HCT116 (cell line): ENCODE measurements around the gene RGSL1. TPM values are rescaled to one million over a fixed set of nuclear protein-coding genes. Genes with fewer than 3 reads are reported as not detected.
A peak's percentile ranks its signal among the peaks of the same experiment; 100 is the strongest.

Source experiments
- ATAC-seq: fragments of 200-7000 bp; cut with Tn5 transposase; 2 replicates; pipeline ENCODE4 v1.9.1; 2020; ENCODE audit warnings: mild to moderate bottlenecking, moderate library complexity
- Bru-seq: library from RNA; stranded (reverse); fragments of 400-500 nt; gene quantifications from one replicate; lab custom pipeline; 2021; lab: Mats Ljungman, UMichigan
- BruChase-seq, 2 experiments: library from RNA; stranded (reverse); fragments of 400-500 nt; gene quantifications; one replicate each; lab custom pipeline; 2021; lab: Mats Ljungman, UMichigan
- BruUV-seq: library from RNA; stranded (reverse); fragments of 400-500 nt; replicated peaks from 2 replicates; lab custom pipeline; 2021; lab: Mats Ljungman, UMichigan
- CTCF ChIA-PET: fragments of 300-600 bp; sonication (Branson Sonifier 250); formaldehyde crosslinking; loops from one replicate; lab custom pipeline; 2021; ENCODE audit warnings: antibody characterized with exemption; lab: Charles Lee
- POLR2A ChIA-PET: fragments of 300-600, 350-600 bp; sonication (Branson Sonifier 250); formaldehyde crosslinking; loops from one replicate; lab custom pipeline; 2021; ENCODE audit warnings: antibody characterized with exemption; lab: Charles Lee
- RAD21 ChIA-PET, 2 experiments: fragments of 300-600 bp; sonication (Branson Sonifier 250); formaldehyde crosslinking; loops; one replicate each; lab custom pipeline; 2023; ENCODE audit warnings: low total read pairs in 2 of 2; ENCODE audit not compliant: uncharacterized antibody in 2 of 2, unreplicated experiment in 2 of 2, low non-redundant PET in 1 of 2; lab: Charles Lee
- DNase-seq: peaks from one replicate; pipeline ENCODE4 v3.0.0-alpha.2; 2010; ENCODE audit warnings: low read depth, low spot score
- H2AFZ ChIP-seq: fragments of 200-600 bp; shearing (Covaris generic), sonication (generic); 2 replicates; pipeline ENCODE4 v1.6.1; 2017; ENCODE audit warnings: low read depth, mixed run types, mixed read lengths, antibody characterized with exemption, low read length; ENCODE audit not compliant: poor library complexity, severe bottlenecking
- H3K27ac ChIP-seq: 2 replicates; pipeline ENCODE4 v1.5.1; 2012; ENCODE audit warnings: low read depth, low read length
- H3K27me3 ChIP-seq: fragments of 200-600 bp; sonication (generic); 2 replicates; pipeline ENCODE4 v1.6.1; 2016; ENCODE audit warnings: mixed run types, low read length, mixed read lengths; ENCODE audit not compliant: insufficient read depth
- H3K36me3 ChIP-seq, 2 experiments: fragments of 200-500 bp in 1 of 2; fragments of 200-600 bp in 1 of 2; sonication (Bioruptor generic) in 1 of 2; sonication (generic) in 1 of 2; 2 replicates each; pipeline versions ENCODE4 v1.5.1 to v1.6.1; 2014 to 2016; ENCODE audit warnings: low read length in 2 of 2, inconsistent platforms in 1 of 2, mixed read lengths in 1 of 2, mixed run types in 1 of 2; ENCODE audit not compliant: insufficient read depth in 2 of 2, control insufficient read depth in 1 of 2
- H3K4me1 ChIP-seq, 2 experiments: fragments of 200-600 bp in 1 of 2; sonication (generic) in 1 of 2; 2 replicates each; pipeline versions ENCODE4 v1.5.1 to v1.6.1; 2012 to 2017; ENCODE audit warnings: low read length in 2 of 2, inconsistent platforms in 1 of 2, mild to moderate bottlenecking in 1 of 2, mixed read lengths in 1 of 2, mixed run types in 1 of 2, moderate library complexity in 1 of 2; ENCODE audit not compliant: insufficient read depth in 2 of 2, control insufficient read depth in 1 of 2
- H3K4me2 ChIP-seq: fragments of 200-600 bp; sonication (generic); 2 replicates; pipeline ENCODE4 v1.6.1; 2017; ENCODE audit warnings: mixed run types, low read length, mixed read lengths
- H3K4me3 ChIP-seq, 2 experiments: fragments of 200-600 bp in 1 of 2; sonication (generic) in 1 of 2; replicated peaks in 1 of 2; 2 replicates each; pipeline ENCODE4 v1.5.1; 2011 to 2016; ENCODE audit warnings: low read length in 2 of 2, control low read depth in 1 of 2, low read depth in 1 of 2, mild to moderate bottlenecking in 1 of 2, mixed read lengths in 1 of 2, mixed run types in 1 of 2
- H3K79me2 ChIP-seq: fragments of 200-600 bp; sonication (generic); 2 replicates; pipeline ENCODE4 v1.6.1; 2017; ENCODE audit warnings: mild to moderate bottlenecking, mixed run types, low read length, moderate library complexity, mixed read lengths; ENCODE audit not compliant: insufficient read depth
- H3K9ac ChIP-seq: fragments of 200-600 bp; sonication (generic); 2 replicates; pipeline ENCODE4 v1.6.1; 2016; ENCODE audit warnings: low read length, mixed read lengths
- H3K9me2 ChIP-seq: fragments of 200-600 bp; sonication (generic), shearing (Covaris generic); 2 replicates; pipeline ENCODE4 v1.6.1; 2017; ENCODE audit warnings: mixed run types, mild to moderate bottlenecking, moderate library complexity; ENCODE audit not compliant: insufficient read depth
- H3K9me3 ChIP-seq, 2 experiments: fragments of 200-500 bp in 1 of 2; fragments of 200-600 bp in 1 of 2; sonication (Bioruptor generic) in 1 of 2; sonication (generic) in 1 of 2; 2 replicates each; pipeline ENCODE4 v1.6.1; 2014 to 2017; ENCODE audit warnings: low read length in 2 of 2, mixed read lengths in 2 of 2, inconsistent platforms in 1 of 2, low read depth in 1 of 2, mild to moderate bottlenecking in 1 of 2, mixed run types in 1 of 2, moderate library complexity in 1 of 2; ENCODE audit not compliant: control insufficient read depth in 1 of 2, insufficient read depth in 1 of 2
- H4K20me1 ChIP-seq: fragments of 200-600 bp; sonication (generic), shearing (Covaris generic); 2 replicates; pipeline ENCODE4 v1.6.1; 2017; ENCODE audit warnings: mixed run types, mild to moderate bottlenecking, moderate library complexity; ENCODE audit not compliant: insufficient read depth
- ATF3 ChIP-seq: IDR thresholded peaks from 2 replicates; pipeline ENCODE4 v1.6.1; 2012
- CTCF ChIP-seq, 3 experiments: fragments of 200-600 bp in 1 of 3; sonication (generic) in 1 of 3; IDR thresholded peaks in 2 of 3; conservative IDR thresholded peaks in 1 of 3; 2 replicates each; pipeline ENCODE4 v1.5.1; 2012 to 2017; ENCODE audit warnings: low read depth in 2 of 3, low read length in 2 of 3, antibody characterized with exemption in 1 of 3, borderline replicate concordance in 1 of 3, control low read depth in 1 of 3, mild to moderate bottlenecking in 1 of 3, mixed read lengths in 1 of 3, mixed run types in 1 of 3, moderate library complexity in 1 of 3; ENCODE audit not compliant: insufficient read depth in 1 of 3
- EZH2 ChIP-seq: fragments of 200-600 bp; sonication (generic); IDR thresholded peaks from 2 replicates; pipeline ENCODE4 v1.6.1; 2017; ENCODE audit warnings: antibody characterized with exemption, mixed run types
- EZH2phosphoT487 ChIP-seq: fragments of 200-600 bp; IDR thresholded peaks from 2 replicates; pipeline ENCODE4 v1.6.1; 2018; ENCODE audit warnings: antibody characterized with exemption, borderline replicate concordance
- FOSL1 ChIP-seq: IDR thresholded peaks from 2 replicates; pipeline ENCODE4 v1.6.1; 2012; ENCODE audit warnings: low read depth
- MAX ChIP-seq: IDR thresholded peaks from 2 replicates; pipeline ENCODE4 v1.6.1; 2012
- POLR2A ChIP-seq: IDR thresholded peaks from 2 replicates; pipeline ENCODE4 v1.7.0; 2011; ENCODE audit warnings: borderline replicate concordance; ENCODE audit not compliant: insufficient read depth, insufficient read length; ENCODE audit errors: extremely low read depth
- POLR2AphosphoS5 ChIP-seq: IDR thresholded peaks from 2 replicates; pipeline ENCODE4 v1.6.1; 2011; ENCODE audit warnings: mild to moderate bottlenecking, low read depth, low read length, moderate library complexity
- RAD21 ChIP-seq: IDR thresholded peaks from 2 replicates; pipeline ENCODE4 v1.6.1; 2012; ENCODE audit warnings: low read depth, mild to moderate bottlenecking
- SIN3A ChIP-seq: IDR thresholded peaks from 2 replicates; pipeline ENCODE4 v1.6.1; 2012; ENCODE audit warnings: low read depth
- SP1 ChIP-seq: IDR thresholded peaks from 2 replicates; pipeline ENCODE4 v1.6.1; 2012; ENCODE audit warnings: low read depth
- ZBTB33 ChIP-seq: IDR thresholded peaks from 2 replicates; pipeline ENCODE4 v1.6.1; 2011; ENCODE audit warnings: mild to moderate bottlenecking, low read length, moderate library complexity; ENCODE audit not compliant: insufficient replicate concordance; ENCODE audit errors: extremely low read depth
- intact Hi-C: fragments of 100-400 bp; cut with micrococcal nuclease; formaldehyde crosslinking; loops from 2 replicates; pipeline ENCODE4 v1.10.0; 2022
- long read RNA-seq: library from polyadenylated mRNA; unstranded; transcript quantifications from one replicate; pipeline ENCODE4 v2.0.0, GENCODE V29; 2021; ENCODE audit not compliant: unreplicated experiment
- polyA plus RNA-seq: library from polyadenylated mRNA; unstranded; fragments of >200 nt; gene quantifications from 2 replicates; pipeline ENCODE4 v1.2.1, GENCODE V29; 2012; ENCODE audit warnings: missing spikeins
- total RNA-seq: library from RNA; stranded (reverse); gene quantifications from one replicate; pipeline ENCODE4 v1.2.1, GENCODE V29; 2021; ENCODE audit not compliant: unreplicated experiment

Gene RGSL1
- total RNA-seq (not detected), Bru-seq, nascent RNA (percentile 2 among the genes with signal in this experiment), BruChase-seq, experiment 1, labeled RNA remaining after a 6-hour chase (percentile 3 among the genes with signal in this experiment), BruChase-seq, experiment 2, labeled RNA remaining after a 2-hour chase (percentile 1 among the genes with signal in this experiment)
- polyA plus RNA-seq = not detected in 2 replicates
- long read RNA-seq = 0 reads

GRCh38 chr1:182450087-182450486 lies at the start of gene RGSL1:
Gene RGSL1 (plus strand): TSS chr1:182450146. CDS start chr1:182450166, 20 bp downstream.
- DNase-seq (no peak), ATAC-seq (no peak)
- Histone ChIP-seq H4K20me1 (no peaks in the 10 kb centered on the region), H3K9me3 (no peaks in the 10 kb centered on the region), H3K4me1 (no peaks in the 10 kb centered on the region), H3K36me3 (no peaks in the 10 kb centered on the region), H3K9me2 (no peaks in the 10 kb centered on the region), H3K79me2 (no peaks in the 10 kb centered on the region), H3K9ac (no peak within 1 kb of the TSS), H3K4me2 (no peak within 1 kb of the TSS), H3K27me3 (no peaks in the 10 kb centered on the region), H3K27ac (no peak within 1 kb of the TSS), H3K4me3 (no peak within 1 kb of the TSS), H2AFZ (no peak within 1 kb of the TSS)
- ChIA-PET RAD21 (no interaction called here), CTCF (no interaction called here), POLR2A (no interaction called here)
- no peak for TF ChIP-seq EZH2phosphoT487
- TF ChIP-seq RAD21 = no peak
- TF ChIP-seq POLR2AphosphoS5 = no peak
- no TSS peak for BruUV-seq
- intact Hi-C loops = no loop called here

GRCh38 chr1:182400567-182400966 lies 49.4 kb upstream of the RGSL1 start, which contains the start of gene TEDDM1:
Gene TEDDM1 (minus strand): TSS chr1:182400667. CDS start chr1:182400485, 182 bp downstream.
- H3K9me2 ChIP-seq = no peaks in the 10 kb centered on the region
- no peak for ATAC-seq
- no peaks in the 10 kb centered on the region for H4K20me1 ChIP-seq
- intact Hi-C loops = no loop called here
- RAD21 ChIA-PET = no interaction called here
- no peak for DNase-seq
- H3K27ac ChIP-seq = no peak within 1 kb of the TSS
- no peak within 1 kb of the TSS for H3K9ac ChIP-seq
- no peak within 1 kb of the TSS for H3K4me3 ChIP-seq
- no peak within 1 kb of the TSS for H2AFZ ChIP-seq
- H3K79me2 ChIP-seq = no peaks in the 10 kb centered on the region
- POLR2A ChIA-PET = no interaction called here
- CTCF ChIA-PET = interaction anchor here (1.6 kb wide), 1 partner anchor 386 kb away, joined by 6 read pairs; no protein-coding TSS in a partner anchor
- no peaks in the 10 kb centered on the region for H3K36me3 ChIP-seq
- TF ChIP-seq EZH2 = no peak
- TF ChIP-seq ZBTB33 = no peak
- TF ChIP-seq CTCF (IDR thresholded peaks at IDR 0.05 in 2 of 3, conservative IDR thresholded peaks at IDR 0.05 in 1 of 3; ENCODE audit: borderline replicate concordance in 1 of 3, insufficient read depth in 1 of 3, low read depth in 2 of 3, low read length in 2 of 3) = no peak
- TF ChIP-seq ATF3 = no peak
- no peak for TF ChIP-seq POLR2A
- no peak for TF ChIP-seq SIN3A
- TF ChIP-seq EZH2phosphoT487 = no peak
- no peak for TF ChIP-seq MAX
- TF ChIP-seq SP1 = no peak
- no peak for TF ChIP-seq FOSL1
- no TSS peak for BruUV-seq
- no peaks in the 10 kb centered on the region for H3K9me3 ChIP-seq
- H3K4me1 ChIP-seq = peaks cover 3 to 14% of the 10 kb centered on the region in 2 experiments; a peak in 3 of 4 replicates
- H3K4me2 ChIP-seq = no peak within 1 kb of the TSS
- H3K27me3 ChIP-seq = no peaks in the 10 kb centered on the region
